Thyroid gland (tissue), 4 donors: ENCODE measurements around the gene IP6K3.

Experiments used
- POLR2A ChIP-seq, 2 donors: fragments of 450-650 bp; IDR thresholded peaks; one replicate each; pipeline ENCODE4 v1.6.1; 2017; ENCODE audit warnings: antibody characterized with exemption in 2 of 2, mild to moderate bottlenecking in 2 of 2, moderate library complexity in 1 of 2
- TF ChIP-seq, protein P1 (sequence below), 6 experiments: fragments of 200-600 bp in 3 of 6; fragments of 450-650 bp in 3 of 6; sonication (generic) in 3 of 6; IDR thresholded peaks; one replicate each; pipeline ENCODE4 v1.5.1; 2016 to 2019; ENCODE audit warnings: antibody characterized with exemption in 6 of 6, mild to moderate bottlenecking in 2 of 6, inconsistent platforms in 1 of 6, moderate library complexity in 1 of 6

DNA sequence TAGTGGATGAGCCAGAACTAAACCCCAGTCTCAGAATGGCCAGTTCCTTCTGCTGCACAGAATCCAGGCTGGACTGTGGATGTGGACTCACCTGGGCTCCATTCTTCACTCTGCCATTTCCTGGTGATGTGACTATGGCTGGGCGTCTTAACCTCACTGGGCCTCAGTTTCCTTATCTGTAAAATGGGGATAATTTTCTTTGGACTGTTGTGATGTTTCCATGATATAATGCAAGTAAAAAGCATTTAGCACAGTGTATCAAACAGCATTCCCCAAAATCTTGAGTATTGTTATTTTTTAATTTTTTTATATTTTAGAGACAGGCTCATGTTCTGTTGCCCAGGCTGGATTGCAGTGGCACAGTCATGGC lies 5.9 kb upstream of the IP6K3 start:
- TF ChIP-seq, protein P1, sequence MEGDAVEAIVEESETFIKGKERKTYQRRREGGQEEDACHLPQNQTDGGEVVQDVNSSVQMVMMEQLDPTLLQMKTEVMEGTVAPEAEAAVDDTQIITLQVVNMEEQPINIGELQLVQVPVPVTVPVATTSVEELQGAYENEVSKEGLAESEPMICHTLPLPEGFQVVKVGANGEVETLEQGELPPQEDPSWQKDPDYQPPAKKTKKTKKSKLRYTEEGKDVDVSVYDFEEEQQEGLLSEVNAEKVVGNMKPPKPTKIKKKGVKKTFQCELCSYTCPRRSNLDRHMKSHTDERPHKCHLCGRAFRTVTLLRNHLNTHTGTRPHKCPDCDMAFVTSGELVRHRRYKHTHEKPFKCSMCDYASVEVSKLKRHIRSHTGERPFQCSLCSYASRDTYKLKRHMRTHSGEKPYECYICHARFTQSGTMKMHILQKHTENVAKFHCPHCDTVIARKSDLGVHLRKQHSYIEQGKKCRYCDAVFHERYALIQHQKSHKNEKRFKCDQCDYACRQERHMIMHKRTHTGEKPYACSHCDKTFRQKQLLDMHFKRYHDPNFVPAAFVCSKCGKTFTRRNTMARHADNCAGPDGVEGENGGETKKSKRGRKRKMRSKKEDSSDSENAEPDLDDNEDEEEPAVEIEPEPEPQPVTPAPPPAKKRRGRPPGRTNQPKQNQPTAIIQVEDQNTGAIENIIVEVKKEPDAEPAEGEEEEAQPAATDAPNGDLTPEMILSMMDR (IDR thresholded peaks at IDR 0.05) = no peak
- TF ChIP-seq POLR2A (IDR thresholded peaks at IDR 0.05) = no peak
